Suppressor macrophage (primary cell): ENCODE data around the gene MUC22.
A peak's percentile ranks its signal among the peaks of the same experiment; 100 is the strongest.
"Not testable (repeated sequence)": the region's sequence is repeated elsewhere in the genome, so short reads cannot be mapped to it uniquely, and the experiment has no call there.

ENCODE experiments used
- DNase-seq, 4 experiments: peaks; one replicate each; pipeline ENCODE4 v3.0.0-alpha.2; 2020 to 2022

Gene MUC22

GRCh38 chr6:30998785-30999184 lies 11.5 kb upstream of the MUC22 start:
- DNase-seq = no peak

DNA sequence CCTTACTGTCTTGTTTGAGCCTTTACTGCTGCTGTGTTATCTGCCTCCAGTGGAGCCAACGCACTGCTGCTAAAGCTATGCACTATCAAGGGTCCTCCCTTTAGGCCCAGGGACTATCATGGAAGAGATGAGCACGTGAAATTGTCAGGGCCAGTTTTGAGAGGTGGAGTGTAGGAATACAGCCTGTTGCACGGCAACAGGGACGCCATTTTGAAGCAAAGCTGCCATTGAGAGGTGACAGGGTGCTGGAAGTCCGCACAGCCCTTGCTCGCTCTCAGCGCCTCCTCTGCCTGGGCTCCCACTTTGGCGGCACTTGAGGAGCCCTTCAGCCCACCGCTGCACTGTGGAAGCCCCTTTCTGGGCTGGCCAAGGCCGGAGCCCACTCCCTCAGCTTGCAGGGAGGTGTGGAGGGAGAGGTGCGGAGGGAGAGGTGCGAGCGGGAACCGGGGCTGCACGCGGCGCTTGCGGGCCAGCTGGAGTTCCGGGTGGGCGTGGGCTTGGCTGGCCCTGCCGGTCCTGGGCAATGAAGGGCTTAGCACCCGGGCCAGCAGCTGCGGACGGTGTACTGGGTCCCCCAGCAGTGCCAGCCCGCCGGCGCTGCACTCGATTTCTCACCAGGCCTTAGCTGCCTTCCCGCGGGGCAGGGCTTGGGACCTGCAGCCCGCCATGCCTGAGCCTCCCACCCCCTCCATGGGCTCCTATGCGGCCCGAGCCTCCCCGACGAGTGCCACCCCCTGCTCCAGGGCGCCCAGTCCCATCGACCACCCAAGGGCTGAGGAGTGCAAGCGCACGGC lies 10.0 kb upstream of the MUC22 start:
- not testable (repeated sequence) for DNase-seq

GRCh38 chr6:31001281-31001888 lies 8.9 kb upstream of the MUC22 start:
- no peak for DNase-seq

- no peak for DNase-seq
Observed at GRCh38 chr6:31002471-31002870, 7.8 kb upstream of the MUC22 start.

DNA sequence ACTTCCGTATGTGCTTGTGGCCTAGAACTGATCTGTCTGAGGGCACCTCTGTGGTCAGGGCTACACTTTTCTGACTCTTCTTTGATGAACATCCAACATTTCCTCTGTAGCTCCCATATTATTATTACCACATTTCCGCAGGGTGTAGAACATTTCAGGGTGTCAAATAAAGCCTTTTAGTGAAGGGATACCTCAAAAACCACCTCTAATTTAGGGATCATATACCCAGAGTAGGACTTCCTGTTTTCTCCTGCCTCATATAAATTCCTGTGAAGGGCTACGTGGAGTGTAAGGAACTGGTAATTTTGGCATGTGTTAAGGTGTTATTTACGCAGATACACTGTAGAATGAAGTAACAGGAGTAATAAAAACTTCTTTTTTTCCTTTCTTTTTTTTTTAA lies 5.5 kb upstream of the MUC22 start:
- DNase-seq = no peak

- no peak for DNase-seq
Observed at GRCh38 chr6:31005249-31006020, 4.8 kb upstream of the MUC22 start.

- DNase-seq = no peak
Observed at GRCh38 chr6:31007694-31008093, 2.6 kb upstream of the MUC22 start.

DNA sequence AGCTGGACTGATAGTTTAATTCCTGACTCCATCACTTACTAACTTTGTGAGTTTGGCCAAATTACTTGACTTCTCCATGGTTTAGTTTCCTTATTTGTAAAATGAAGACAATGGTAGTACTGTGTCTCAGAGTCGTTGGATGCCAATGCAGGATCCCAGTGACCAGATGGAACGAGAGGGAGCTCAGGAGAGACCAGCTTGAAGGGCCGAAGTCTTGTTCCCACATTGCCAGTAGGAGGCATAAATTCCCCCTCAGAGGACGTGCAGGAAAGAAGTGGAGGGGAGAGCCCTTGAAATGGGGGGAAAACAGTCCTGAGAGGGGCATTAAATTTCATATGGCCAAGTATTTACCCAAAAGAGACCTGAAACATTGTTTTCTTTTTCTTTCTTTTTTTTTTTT lies 2.1 kb upstream of the MUC22 start:
- DNase-seq = no peak

DNA sequence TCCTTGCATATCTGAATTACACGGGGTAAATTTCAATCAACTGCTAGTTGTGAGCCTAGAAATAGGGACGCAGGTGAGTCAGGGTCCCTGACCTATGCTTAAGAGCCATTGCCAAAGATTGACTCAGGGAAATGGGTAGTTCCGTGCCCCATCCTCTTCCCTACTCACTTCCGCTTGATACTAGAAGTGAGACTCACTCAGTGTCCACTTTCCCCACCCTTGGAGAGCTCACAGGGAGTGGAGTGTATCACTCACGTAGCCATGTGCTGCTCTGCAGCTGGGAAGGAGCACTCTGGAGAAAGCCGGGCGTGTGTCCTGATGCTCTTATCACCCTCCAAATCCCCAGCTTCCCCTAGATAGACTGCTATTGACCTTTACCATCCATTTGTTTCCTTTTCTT lies 543 bp upstream of the MUC22 start:
- DNase-seq = no peak

DNA sequence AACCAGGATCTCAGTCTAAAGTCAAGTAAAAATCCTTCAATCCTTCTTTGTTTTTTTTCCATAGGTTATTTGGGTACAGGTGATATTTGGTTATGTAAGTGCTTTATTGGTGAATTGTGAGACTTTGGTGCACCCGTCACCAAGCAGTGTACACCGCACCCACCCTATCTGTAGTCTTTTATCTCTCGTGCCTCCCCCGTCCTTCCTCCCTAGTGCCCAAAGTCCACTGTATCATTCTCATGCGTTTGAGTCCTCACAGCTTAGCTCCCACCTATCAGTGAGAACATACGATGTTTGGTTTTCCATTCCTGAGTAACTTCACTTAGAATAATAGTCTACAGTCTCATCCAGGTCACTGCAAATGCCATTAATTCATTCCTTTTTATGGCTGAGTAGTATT lies 879 bp downstream of the MUC22 start:
- DNase-seq = no peak

GRCh38 chr6:31016659-31017299 lies 6.5 kb downstream of the MUC22 start:
- no peak for DNase-seq

GRCh38 chr6:31017436-31017835 lies 7.2 kb downstream of the MUC22 start:
- DNase-seq = not testable (repeated sequence)

DNA sequence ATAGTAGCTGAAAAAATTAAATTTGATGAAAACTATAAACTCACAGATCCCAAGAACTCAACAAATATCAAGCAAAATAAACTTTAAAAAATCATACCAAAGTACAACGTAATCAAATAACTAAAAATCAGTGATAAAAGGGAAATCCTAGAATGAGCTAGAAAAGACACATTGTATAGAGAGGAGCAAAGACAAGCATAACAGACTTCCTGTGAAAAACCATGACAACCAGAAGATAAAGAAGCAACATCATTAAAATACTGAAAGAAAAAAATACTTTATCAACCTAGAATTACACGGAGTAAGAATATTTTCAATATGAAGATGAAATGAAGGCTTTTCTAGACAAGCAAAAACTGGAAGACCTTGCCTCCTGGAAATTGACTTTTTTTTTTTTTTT lies 9.8 kb downstream of the MUC22 start:
- DNase-seq = no peak

- DNase-seq = not testable (repeated sequence)
Observed at GRCh38 chr6:31020631-31021255, 10.5 kb downstream of the MUC22 start.

DNA sequence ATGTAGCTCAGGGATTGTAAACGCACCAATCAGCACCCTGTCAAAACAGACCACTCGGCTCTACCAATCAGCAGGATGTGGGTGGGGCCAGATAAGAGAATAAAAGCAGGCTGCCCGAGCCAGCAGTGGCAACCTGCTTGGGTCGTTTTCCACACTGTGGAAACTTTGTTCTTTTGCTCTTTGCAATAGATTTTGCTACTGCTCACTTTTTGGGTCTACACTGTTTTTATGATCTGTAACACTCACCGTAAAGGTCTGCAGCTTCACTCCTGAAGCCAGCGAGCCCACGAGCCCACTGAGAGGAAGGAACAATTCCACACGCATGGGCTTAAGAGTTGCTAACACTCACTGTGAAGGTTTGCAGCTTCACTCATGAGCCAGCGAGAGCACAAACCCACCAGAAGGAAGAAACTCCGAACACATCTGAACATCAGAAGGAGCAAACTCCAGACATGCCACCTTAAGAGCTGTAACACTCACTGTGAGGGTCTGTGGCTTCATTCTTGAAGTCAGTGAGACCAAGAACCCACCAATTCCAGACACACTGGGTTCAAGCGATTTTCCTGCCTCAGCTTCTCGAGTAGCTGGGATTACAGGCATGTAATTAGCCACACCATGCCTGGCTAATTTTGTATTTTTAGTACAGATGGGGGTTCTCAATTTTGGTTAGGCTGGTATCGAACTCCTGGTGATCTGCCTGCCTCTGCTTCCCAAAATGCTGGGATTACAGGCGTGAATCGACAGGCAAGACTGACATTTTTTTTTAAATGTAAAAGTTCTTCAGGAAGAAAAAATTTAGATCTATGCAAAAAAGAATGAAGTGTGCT lies 11.6 kb downstream of the MUC22 start:
- DNase-seq = not testable (repeated sequence)

GRCh38 chr6:31025595-31025994 lies 15.3 kb downstream of the MUC22 start:
- DNase-seq = no peak

DNA sequence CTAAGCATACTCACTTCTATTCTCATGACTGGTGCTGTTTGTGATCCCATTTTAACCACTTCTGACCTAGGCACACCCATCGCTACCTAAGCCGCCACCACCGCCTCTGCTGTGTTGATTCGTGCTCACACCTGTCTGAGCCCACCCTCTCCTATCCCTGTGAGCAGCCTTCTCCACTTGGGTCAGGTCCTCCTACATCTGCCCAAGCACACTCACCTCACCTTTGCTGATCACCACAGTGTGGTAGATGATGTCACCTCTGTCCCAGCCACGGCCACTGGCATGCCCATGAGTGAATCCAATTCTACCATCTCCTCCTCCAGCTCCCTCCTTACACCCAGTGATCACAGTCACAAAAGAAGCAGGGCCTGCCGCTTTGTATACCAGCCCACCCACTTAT lies 20.8 kb downstream of the MUC22 start:
- DNase-seq = no peak

- DNase-seq = no peak
Observed at GRCh38 chr6:31033075-31033474, 22.8 kb downstream of the MUC22 start.

DNA sequence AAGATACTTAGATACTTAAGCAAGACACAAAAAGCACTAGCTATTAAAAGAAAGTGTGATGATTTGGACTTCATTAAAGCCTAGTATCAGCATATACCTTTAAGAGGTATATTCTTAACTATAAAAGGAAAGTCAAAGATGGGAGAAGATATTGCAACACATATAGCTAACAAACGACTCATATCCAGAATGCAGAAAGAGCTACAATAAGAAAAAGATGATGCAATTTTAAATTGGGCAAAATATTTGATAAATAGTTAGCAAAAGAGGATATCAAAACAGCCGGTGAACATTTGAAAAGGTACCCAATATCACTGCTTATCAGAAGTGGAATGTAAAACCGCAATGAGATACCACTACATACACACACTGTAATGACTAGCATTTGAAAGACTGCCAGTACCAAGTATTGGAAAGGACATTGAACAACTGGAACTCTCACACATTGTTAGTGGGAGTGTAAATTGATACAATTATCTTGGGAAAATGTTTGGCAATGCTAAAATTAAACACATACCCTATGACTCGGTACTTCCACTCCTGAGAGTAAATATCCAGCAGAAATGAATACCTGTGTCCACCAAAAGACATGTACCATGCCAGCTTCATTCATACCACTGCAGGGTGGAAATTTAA lies 25.7 kb downstream of the MUC22 start:
- no peak for DNase-seq

- no peak for DNase-seq
Observed at GRCh38 chr6:31037169-31037568, 26.9 kb downstream of the MUC22 start.

GRCh38 chr6:31037682-31038081 lies 27.4 kb downstream of the MUC22 start:
- peak in 2 of 4 experiments; percentile 6 to 10 for DNase-seq
